Measurements from ENCODE around the gene WSCD2. TPM values are rescaled to one million over a fixed set of nuclear protein-coding genes. Genes with fewer than 3 reads are reported as not detected.

WSCD2 gene
- total RNA-seq, 1 donor from 2014 or later = 2.9 TPM

DNA sequence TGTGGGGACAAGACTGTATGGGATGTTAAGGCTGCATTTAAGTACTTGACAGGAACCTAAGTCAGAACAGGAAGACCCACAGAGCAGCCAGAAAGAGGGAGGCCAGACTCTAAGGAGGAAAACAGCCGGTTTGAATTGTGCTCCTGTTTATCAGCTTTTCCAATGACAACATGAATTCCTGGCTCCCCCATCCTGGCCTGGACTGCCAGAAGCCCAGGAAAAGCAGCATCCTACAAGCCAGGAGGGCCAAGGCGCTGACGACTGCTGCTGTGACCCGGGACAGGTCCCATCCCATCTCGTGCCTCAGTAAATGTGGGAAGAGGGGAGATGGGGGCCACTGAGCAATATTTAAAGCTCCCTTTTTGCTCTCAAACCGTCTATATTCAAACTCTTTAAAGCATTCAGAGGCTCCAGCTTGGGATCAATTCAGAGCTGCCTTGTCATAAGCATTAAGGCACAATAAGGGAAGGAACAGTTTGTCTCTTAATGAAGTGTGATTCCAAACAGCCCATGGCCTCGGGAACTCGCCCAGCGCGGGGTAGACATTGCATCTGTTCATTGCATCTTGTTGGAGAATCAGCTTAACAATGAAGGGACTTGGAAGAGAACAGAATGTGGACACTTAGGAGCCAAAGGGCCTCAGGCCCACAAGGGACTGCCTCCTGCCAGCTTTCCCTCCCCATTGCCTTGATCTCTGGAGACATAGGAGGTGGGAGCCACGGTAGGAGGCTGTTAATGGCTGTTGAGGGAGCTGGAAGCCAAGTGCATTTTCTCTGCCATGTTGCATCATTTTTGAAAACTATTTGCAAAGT is 160.5 kb downstream of the WSCD2 start:
- DNase-seq (ENCODE audit: low spot score in 2 of 2) (no peak), FAIRE-seq (no peak)

DNA sequence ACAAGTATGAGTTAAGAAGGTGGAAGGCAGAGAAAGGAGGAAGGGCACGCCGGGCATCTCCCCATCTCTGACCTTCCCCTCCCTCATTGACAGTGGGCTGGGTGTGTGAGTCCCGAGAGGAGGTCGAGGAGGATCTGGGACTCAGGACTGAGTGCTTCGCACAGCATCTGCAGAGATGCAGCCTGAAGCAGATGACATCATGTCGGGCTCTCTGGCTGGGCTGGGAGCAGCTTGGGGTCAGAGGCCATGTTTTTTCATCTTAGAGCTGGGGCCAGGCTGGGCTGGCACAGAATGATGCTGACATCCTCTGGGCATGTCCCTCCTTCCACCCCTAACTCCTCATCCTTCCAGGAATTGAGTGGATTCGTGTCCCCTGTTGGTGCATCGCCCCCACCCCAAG is 166.6 kb downstream of the WSCD2 start:
- FAIRE-seq (no peak), DNase-seq (ENCODE audit: low spot score in 2 of 2) (no peak)

DNA sequence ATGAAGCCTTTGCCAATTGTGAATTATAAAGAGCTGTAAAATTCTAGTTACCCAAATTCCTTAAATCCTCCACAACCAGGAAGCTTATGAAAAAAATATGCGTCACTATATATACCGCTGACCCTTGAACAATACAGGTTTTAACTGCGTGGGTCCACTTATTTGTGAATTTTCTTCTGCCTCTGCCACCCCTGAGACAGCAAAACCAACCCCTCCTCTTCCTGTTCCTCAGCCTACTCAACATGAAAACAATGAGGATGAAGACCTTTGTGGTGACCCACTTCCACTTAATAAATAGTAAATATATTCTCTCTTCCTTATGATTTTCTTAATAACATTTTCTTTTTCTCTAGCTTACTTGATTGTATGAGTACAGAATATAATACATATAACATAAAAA is 167.9 kb downstream of the WSCD2 start:
- FAIRE-seq (no peak), DNase-seq (ENCODE audit: low spot score in 2 of 2) (no peak)

DNA sequence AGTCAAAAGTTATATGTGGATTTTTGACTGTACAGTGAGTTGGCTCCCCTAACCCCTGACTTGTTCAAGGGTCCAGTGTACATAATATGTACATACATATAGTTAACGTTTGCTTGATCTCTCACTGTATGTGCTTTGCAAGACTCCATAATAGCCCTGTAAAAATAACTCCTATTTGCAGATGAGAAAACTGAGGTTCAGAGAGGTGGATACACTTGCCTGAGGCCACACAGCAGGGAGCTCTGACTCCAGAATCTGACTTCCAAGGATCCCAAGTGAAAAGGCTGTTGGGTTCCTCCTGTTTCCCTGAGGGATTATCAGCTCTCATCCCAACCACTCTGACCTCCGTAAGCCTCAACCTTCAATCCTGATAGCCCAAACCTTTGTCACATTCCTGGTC is 168.3 kb downstream of the WSCD2 start:
- DNase-seq (ENCODE audit: low spot score in 2 of 2) = no peak
- no peak for FAIRE-seq

DNA sequence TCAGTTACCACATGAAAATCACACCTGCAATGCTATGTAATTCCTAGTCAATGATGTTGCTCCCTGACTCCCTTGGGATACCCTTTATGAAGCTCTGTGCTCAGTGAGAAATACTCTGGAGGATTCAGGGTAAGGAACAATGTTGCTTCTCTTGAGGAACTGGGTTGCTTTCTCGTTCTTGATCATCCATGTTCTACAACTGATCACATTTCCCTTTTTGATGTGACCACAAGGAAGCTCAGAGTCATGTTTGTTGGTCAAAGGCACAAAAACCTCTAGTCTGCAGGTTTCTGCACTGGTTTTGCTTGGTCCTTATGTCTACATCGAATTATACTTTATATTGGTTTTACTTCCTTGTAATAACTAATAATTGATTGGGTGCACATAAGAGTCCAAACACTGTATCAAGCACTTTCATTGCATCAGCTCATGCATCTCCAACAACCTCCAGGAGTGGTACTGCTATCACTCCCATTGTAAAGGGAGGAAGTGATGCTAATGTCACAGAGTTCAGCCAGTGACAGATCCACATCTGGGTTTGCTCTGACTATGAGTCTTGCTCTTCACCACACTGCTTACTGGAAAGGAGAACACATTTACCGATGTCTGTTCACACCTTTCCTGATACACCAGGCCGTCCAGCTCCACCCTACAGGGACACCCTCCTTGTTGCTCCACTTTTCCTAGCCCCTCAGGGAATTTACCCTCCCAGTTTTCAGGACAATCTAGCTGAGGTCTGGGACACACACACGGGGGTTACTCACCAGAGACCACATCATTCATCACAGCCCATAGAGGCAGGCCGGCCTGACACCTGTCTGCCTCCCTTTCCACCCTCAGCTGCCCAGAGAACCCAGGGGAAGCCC is 169.0 kb downstream of the WSCD2 start:
- DNase-seq (ENCODE audit: low spot score in 2 of 2) (no peak), FAIRE-seq (no peak)

DNA sequence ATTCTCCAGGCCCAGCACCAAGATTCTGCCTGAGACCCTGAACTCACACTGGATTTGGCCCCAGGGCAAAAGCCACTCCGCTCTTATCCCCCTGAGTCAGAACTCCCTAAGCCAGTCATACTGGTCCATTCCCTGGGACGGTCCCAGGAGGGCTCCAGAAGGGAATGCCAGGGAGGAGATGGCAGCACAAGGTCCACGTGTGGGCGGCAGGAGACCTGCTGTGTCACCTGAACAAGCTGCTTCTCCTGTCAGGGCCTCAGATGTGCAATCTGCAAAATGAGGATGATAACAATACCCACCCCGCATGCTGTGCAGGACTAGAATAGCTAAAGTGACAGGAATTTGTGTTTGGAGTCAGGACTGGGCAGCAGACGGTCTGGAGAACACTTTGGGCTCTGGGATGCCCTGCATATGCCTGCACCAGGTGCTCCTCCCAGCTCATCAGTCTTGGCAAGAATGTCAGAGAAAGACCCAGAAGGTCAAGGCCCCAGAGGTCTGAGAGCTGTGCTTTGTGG is 169.7 kb downstream of the WSCD2 start:
- FAIRE-seq (no peak), DNase-seq (ENCODE audit: low spot score in 2 of 2) (no peak)

DNA sequence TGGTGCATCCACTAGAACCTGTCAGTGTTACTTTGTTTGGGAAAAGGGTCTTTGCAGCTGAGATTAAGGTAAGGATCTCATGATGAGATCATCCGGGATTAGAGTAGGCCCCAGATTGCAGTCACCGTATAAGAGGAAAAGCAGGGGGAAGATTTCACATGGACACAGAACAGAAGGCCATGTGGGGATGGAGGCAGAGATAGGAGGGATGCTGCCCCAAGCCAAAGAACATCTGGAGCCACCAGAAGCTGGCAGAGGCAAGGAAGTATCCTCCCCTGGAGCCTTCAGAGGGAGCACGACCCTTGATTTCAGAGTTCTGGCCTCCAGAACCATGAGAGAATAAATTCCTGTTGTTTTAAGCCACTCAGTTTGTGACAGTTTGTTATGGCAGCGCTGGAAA is 170.4 kb downstream of the WSCD2 start:
- no peak for FAIRE-seq

More for the DNA sequence above, 170.4 kb downstream of the WSCD2 start:
- no peak for DNase-seq (ENCODE audit: low spot score in 2 of 2)

Other genes with a start within 250 kb of the WSCD2 start
- gene CMKLR1, start 210.0 kb downstream of the WSCD2 start, total RNA-seq = 1.2 TPM